ENCODE measurements around the gene ZNF280B.
"Not testable (repeated sequence)": the region's sequence is repeated elsewhere in the genome, so short reads cannot be mapped to it uniquely, and the experiment has no call there.

Gene ZNF280B

GRCh38 chr22:22506736-22507135 is 1.8 kb downstream of the ZNF280B start:
- no peak for DNase-seq

- DNase-seq = no peak
Measured at GRCh38 chr22:22498267-22498666, 10.3 kb downstream of the ZNF280B start.

GRCh38 chr22:22491589-22491988 is 17.0 kb downstream of the ZNF280B start:
- DNase-seq = not testable (repeated sequence)

- no peak for DNase-seq
Measured at GRCh38 chr22:22488736-22489135, 19.8 kb downstream of the ZNF280B start.

GRCh38 chr22:22487869-22488597 is 20.5 kb downstream of the ZNF280B start:
- no peak for DNase-seq

GRCh38 chr22:22487059-22487458 is 21.5 kb downstream of the ZNF280B start:
- DNase-seq = no peak

GRCh38 chr22:22486132-22486899 is 22.2 kb downstream of the ZNF280B start:
- DNase-seq = no peak

GRCh38 chr22:22485524-22485923 is 23.0 kb downstream of the ZNF280B start:
- no peak for DNase-seq

GRCh38 chr22:22484023-22484422 is 24.5 kb downstream of the ZNF280B start:
- no peak for DNase-seq

GRCh38 chr22:22480940-22481339 is 27.6 kb downstream of the ZNF280B start:
- DNase-seq = no peak

- no peak for DNase-seq
Measured at GRCh38 chr22:22479999-22480532, 28.5 kb downstream of the ZNF280B start.

- no peak for DNase-seq
Measured at GRCh38 chr22:22479116-22479515, 29.4 kb downstream of the ZNF280B start.

- DNase-seq = no peak
Measured at GRCh38 chr22:22478470-22478869, 30.1 kb downstream of the ZNF280B start.

- DNase-seq = no peak
Measured at GRCh38 chr22:22474733-22475132, 33.8 kb downstream of the ZNF280B start.

- not testable (repeated sequence) for DNase-seq
Measured at GRCh38 chr22:22471104-22471503, 37.4 kb downstream of the ZNF280B start.

- DNase-seq = no peak
Measured at GRCh38 chr22:22469527-22469926, 39.0 kb downstream of the ZNF280B start.

GRCh38 chr22:22468794-22469469 is 39.6 kb downstream of the ZNF280B start:
- not testable (repeated sequence) for DNase-seq

GRCh38 chr22:22467112-22467511 is 41.4 kb downstream of the ZNF280B start:
- no peak for DNase-seq

GRCh38 chr22:22465782-22466181 is 42.8 kb downstream of the ZNF280B start:
- no peak for DNase-seq

- DNase-seq = no peak
Measured at GRCh38 chr22:22465094-22465602, 43.4 kb downstream of the ZNF280B start.

GRCh38 chr22:22464541-22465054 is 43.9 kb downstream of the ZNF280B start:
- DNase-seq = no peak

GRCh38 chr22:22463855-22464540 is 44.5 kb downstream of the ZNF280B start:
- peak; percentile 29 for DNase-seq

Measured in T-helper 9 cell (primary cell).